ENCODE measurements around the gene CDYL.
A peak's percentile ranks its signal among the peaks of the same experiment; 100 is the strongest.
"Not testable (repeated sequence)": the region's sequence is repeated elsewhere in the genome, so short reads cannot be mapped to it uniquely, and the experiment has no call there.

CDYL gene

DNA sequence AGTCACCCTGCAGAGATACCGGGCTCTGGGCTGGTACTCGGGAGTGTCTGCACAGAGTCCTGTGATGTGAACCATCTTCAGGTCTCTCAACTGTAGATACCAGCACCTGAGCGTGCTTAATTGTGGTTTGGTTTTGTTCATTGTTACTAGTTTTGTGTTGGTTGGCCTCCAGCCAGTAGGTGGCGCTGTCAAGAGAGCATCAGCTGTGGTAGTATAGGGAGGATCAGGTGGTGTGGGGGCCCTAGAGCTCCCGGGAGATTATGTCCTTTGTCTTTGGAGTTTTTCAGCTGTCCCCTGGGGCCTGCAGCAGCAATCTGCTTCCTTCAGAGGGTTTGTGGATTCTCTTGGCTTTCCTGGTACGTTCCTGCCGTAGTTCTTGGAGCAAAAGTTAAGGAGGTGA is 67.9 kb downstream of the CDYL start:
- no peak overlapping the region for H3K27ac ChIP-seq
- TF ChIP-seq, protein P1, sequence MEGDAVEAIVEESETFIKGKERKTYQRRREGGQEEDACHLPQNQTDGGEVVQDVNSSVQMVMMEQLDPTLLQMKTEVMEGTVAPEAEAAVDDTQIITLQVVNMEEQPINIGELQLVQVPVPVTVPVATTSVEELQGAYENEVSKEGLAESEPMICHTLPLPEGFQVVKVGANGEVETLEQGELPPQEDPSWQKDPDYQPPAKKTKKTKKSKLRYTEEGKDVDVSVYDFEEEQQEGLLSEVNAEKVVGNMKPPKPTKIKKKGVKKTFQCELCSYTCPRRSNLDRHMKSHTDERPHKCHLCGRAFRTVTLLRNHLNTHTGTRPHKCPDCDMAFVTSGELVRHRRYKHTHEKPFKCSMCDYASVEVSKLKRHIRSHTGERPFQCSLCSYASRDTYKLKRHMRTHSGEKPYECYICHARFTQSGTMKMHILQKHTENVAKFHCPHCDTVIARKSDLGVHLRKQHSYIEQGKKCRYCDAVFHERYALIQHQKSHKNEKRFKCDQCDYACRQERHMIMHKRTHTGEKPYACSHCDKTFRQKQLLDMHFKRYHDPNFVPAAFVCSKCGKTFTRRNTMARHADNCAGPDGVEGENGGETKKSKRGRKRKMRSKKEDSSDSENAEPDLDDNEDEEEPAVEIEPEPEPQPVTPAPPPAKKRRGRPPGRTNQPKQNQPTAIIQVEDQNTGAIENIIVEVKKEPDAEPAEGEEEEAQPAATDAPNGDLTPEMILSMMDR (conservative IDR thresholded peaks at IDR 0.05), result no peak

DNA sequence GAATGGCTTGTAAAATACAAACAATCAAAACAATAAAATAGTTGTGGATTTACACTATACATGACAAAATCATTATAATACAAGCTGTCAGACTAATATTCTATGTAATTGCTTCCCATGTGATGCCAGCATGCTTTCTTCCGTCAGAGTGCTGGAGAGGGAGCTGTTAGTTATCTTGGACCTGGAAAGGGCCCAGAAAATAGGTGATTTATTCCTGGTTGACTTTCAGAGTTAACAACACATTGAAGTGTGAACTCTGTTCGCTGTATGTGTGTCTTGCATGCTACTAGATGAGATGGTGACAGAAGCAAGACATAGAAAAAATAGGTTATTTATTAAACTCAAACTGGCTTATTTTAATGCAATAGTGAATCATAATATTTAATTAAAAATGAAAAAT is 70.2 kb downstream of the CDYL start:
- no peak overlapping the region for H3K27ac ChIP-seq
- TF ChIP-seq, protein P1 (conservative IDR thresholded peaks at IDR 0.05), result no peak

DNA sequence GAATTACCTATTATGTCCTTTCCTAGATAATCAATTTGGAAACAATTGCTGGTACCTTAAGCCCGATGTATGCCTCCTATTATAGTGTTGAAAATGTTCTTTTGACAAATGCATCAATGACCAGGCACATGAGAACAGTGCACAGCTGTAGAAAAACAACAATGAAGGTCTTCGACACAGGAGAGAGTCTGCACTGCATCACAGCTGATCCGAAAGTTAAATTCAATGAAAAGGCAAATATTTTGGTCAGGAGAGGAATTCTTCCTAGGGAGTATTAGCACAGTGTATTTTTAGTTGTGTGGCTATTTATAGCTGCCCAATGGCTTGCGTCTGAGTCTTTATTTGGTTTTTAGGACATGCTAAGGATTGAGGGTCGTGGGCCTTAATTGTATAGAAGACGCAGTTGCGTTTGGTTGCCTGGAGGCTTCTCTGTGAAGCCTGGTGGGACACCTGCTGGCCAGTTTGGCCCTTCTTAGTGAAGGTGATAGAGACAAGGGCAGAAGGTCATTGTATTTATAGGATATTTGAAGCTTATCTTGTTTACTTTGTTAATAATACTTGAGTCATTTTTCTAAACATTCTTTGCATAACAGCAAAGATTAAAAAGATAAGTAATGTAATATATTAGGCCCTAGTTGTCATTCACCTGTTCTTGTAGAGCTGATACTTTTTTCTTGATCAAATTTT is 72.3 kb downstream of the CDYL start:
- H3K27ac ChIP-seq, result no peak overlapping the region
- TF ChIP-seq, protein P1 (conservative IDR thresholded peaks at IDR 0.05), result peak; percentile 47

DNA sequence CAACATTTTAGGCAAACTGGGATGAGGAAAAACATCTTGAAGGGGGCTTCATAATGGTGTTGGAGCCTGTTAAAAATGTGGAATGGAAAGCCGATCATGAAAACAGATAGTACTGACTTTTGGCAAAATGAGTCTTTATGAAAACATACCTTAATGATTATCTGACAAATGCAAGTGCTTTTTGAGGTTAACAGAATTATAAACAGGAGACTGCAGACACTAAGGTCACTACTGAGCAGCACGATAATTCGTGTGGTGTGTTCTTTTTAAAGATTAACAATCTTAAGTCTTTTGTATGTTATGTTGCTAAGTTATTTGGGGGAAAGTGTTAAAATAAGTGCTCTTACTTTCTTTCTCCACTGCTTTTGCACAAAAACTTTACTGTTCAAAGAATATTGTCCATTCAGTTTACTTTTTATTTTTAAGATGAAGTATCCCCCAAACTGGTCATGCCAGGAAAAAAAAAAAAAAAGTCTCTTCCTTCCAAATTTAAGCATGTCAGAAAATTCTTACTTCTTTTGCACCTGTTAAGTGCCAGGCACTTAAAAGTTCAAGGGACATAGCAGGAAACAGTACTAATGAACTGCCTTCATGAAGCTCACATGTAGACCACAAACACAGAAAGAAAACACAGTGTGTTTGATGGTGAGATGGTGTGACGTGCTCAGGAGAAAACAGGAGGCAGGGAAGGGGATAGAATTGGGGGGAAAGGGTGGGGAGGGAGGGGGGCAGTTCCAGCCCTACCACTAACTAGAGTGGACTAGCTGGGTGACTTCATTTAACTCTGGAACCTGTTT is 73.2 kb downstream of the CDYL start:
- TF ChIP-seq, protein P1 (conservative IDR thresholded peaks at IDR 0.05), result no peak
- no peak overlapping the region for H3K27ac ChIP-seq

DNA sequence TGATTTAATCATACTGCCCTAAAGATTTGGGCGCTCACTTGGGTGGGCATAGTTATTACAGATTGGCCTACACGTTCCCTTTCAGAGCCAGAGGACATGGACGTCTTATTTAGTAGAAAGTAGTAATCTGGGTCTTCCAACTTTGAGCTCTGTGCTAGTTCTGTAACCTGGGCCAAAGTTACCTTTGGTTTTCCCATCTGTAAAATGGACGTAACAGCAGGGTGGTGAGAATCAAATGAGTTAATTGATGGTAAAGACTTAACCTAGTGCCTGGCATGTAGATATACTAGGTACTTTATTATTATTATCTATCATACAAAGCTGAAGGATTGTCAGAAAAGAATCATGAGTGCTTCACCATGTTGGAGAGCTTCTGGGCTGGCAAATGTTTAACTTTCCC is 74.8 kb downstream of the CDYL start:
- H3K27ac ChIP-seq, result no peak overlapping the region
- TF ChIP-seq, protein P1 (conservative IDR thresholded peaks at IDR 0.05), result no peak

DNA sequence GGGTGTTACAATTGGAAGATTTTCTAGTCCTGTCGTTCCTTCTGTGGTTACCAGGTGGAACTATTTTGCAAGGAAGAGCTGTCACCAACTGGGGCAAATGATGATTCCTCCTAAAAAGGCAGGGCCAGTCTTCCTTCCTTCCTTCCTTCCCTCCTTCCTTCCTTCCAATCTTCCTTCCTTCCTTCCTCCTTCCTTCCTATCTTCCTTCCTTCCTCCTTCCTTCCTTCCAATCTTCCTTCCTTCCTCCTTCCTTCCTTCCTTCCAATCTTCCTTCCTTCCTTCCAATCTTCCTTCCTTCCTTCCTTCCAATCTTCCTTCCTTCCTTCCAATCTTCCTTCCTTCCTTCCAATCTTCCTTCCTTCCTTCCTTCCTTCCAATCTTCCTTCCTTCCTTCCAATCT is 76.0 kb downstream of the CDYL start:
- H3K27ac ChIP-seq, result not testable (repeated sequence)

DNA sequence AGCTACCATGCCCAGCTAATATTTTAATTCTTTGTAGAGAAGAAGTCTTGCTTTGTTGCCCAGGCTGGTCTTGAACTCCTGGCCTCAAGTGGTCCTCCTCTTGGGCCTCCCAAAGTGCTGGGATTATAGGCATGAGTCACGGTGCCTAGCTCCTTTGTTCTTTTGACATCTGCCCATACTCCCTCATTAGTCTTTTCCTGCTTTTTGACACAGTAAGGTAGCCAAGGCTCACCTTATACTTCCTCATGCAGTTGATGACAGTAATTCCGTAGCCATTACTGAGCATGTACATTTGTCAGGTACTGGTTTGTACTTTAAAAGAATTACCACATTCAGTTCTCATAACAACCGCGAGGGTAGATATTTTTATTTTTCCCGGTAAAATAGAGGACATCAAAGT is 76.7 kb downstream of the CDYL start:
- TF ChIP-seq, protein P1 (conservative IDR thresholded peaks at IDR 0.05), result no peak
- H3K27ac ChIP-seq, result no peak overlapping the region

DNA sequence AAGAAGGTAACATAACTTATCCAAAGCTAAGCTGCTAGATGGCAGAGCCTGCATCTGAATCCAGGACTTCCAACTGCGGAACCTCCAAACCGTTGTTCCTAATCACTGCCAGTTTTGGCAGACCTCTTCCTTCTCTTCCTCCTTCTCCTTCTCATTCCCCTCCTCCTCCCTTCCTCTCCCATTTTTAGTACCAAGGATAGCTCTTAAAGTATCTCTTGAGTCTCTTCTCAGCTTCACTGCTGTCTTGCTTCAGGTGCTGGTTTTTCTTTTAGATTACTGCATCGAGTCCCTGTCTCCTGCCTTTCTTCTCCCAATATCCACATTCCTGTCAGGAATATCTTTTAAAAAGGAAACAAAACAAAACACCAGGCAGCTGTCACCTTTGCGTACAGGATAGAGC is 77.1 kb downstream of the CDYL start:
- H3K27ac ChIP-seq, result no peak overlapping the region
- TF ChIP-seq, protein P1 (conservative IDR thresholded peaks at IDR 0.05), result no peak
